Sigmoid colon (tissue), 4 donors: ENCODE measurements around the gene GPD1L.

Experiments used
- CTCF ChIP-seq, 4 experiments: fragments of 450-650 bp in 3 of 4; fragments of 200-600 bp in 1 of 4; IDR thresholded peaks; one replicate each; pipeline ENCODE4 v1.5.1; 2016 to 2019; ENCODE audit warnings: antibody characterized with exemption in 4 of 4, mild to moderate bottlenecking in 3 of 4, moderate library complexity in 2 of 4
- EP300 ChIP-seq, 4 donors: sonication (generic); formaldehyde crosslinking; IDR thresholded peaks; one replicate each; pipeline ENCODE4 v1.6.1; 2017; ENCODE audit warnings: antibody characterized with exemption in 4 of 4
- POLR2A ChIP-seq, 2 donors: fragments of 450-650 bp; IDR thresholded peaks; one replicate each; pipeline ENCODE4 v1.6.1; 2016; ENCODE audit warnings: antibody characterized with exemption in 2 of 2, mild to moderate bottlenecking in 2 of 2, moderate library complexity in 2 of 2
- POLR2AphosphoS5 ChIP-seq, 4 donors: sonication (generic); formaldehyde crosslinking; IDR thresholded peaks; one replicate each; pipeline ENCODE4 v1.6.1; 2017; ENCODE audit warnings: antibody characterized with exemption in 4 of 4

GRCh38 chr3:32193101-32193500 lies 86.7 kb downstream of the GPD1L start:
- TF ChIP-seq EP300 (IDR thresholded peaks at IDR 0.05) (no peak), CTCF (IDR thresholded peaks at IDR 0.05) (no peak), POLR2AphosphoS5 (IDR thresholded peaks at IDR 0.05) (no peak), POLR2A (IDR thresholded peaks at IDR 0.05) (no peak)
